IMR-90 (cell line): Measurements from ENCODE around the gene MAN2B1. TPM values are rescaled to one million over a fixed set of nuclear protein-coding genes. Genes with fewer than 3 reads are reported as not detected.
A peak's percentile ranks its signal among the peaks of the same experiment; 100 is the strongest.
"Not testable (repeated sequence)": the region's sequence is repeated elsewhere in the genome, so short reads cannot be mapped to it uniquely, and the experiment has no call there.

Experiments used
- ATAC-seq: fragments of 200-7000 bp; cut with Tn5 transposase; 2 replicates; pipeline ENCODE4 v1.9.1; 2020; ENCODE audit warnings: low read depth, mild to moderate bottlenecking, moderate library complexity
- BruUV-seq: library from RNA; stranded (reverse); fragments of 400-500 nt; replicated peaks from 2 replicates; lab custom pipeline; 2021; lab: Mats Ljungman, UMichigan
- CTCF ChIA-PET: fragments of 300-600 bp; formaldehyde crosslinking; extraction: SDS; loops from one replicate; lab custom pipeline; 2021; ENCODE audit warnings: antibody characterized with exemption; lab: Yijun Ruan, JAX
- POLR2A ChIA-PET: fragments of 300-600 bp; sonication (Branson Sonifier 250); formaldehyde crosslinking; loops from one replicate; lab custom pipeline; 2022; ENCODE audit warnings: antibody characterized with exemption; ENCODE audit not compliant: unreplicated experiment; lab: Charles Lee
- DNase-seq: peaks from one replicate; pipeline ENCODE4 v3.0.0; 2013
- H2AFZ ChIP-seq: replicated peaks from 2 replicates; pipeline ENCODE3; 2013; ENCODE audit warnings: low read length, mild to moderate bottlenecking; ENCODE audit not compliant: poor library complexity
- H2AK5ac ChIP-seq: 2 replicates; pipeline ENCODE4 v1.6.1; 2013; ENCODE audit warnings: low read depth, low read length, inconsistent platforms
- H2AK9ac ChIP-seq: replicated peaks from 2 replicates; pipeline ENCODE3; 2013; ENCODE audit warnings: mild to moderate bottlenecking, low read depth, low read length, moderate library complexity; ENCODE audit not compliant: poor library complexity
- H2BK120ac ChIP-seq: 2 replicates; pipeline ENCODE4 v1.6.1; 2013; ENCODE audit warnings: low read depth, low read length, inconsistent platforms
- H2BK15ac ChIP-seq: 3 replicates; pipeline ENCODE4 v1.6.1; 2013; ENCODE audit warnings: low read depth, low read length, inconsistent platforms
- H2BK20ac ChIP-seq: 2 replicates; pipeline ENCODE4 v1.6.1; 2013; ENCODE audit warnings: low read depth, mild to moderate bottlenecking, inconsistent platforms, low read length, moderate library complexity
- H2BK5ac ChIP-seq: 2 replicates; pipeline ENCODE4 v1.6.1; 2013; ENCODE audit warnings: mild to moderate bottlenecking, low read depth, low read length, inconsistent platforms; ENCODE audit not compliant: poor library complexity, severe bottlenecking
- H3K14ac ChIP-seq: replicated peaks from 2 replicates; pipeline ENCODE4 v1.6.1; 2013; ENCODE audit warnings: low read depth, low read length, inconsistent platforms
- H3K18ac ChIP-seq: 2 replicates; pipeline ENCODE4 v1.6.1; 2013; ENCODE audit warnings: low read depth, low read length, control low read depth
- H3K23ac ChIP-seq: 2 replicates; pipeline ENCODE4 v1.6.1; 2013; ENCODE audit warnings: low read depth, low read length, inconsistent platforms
- H3K27ac ChIP-seq: 2 replicates; pipeline ENCODE4 v1.5.1; 2013; ENCODE audit warnings: mild to moderate bottlenecking, control low read depth, low read length; ENCODE audit not compliant: insufficient read depth
- H3K27me3 ChIP-seq: 2 replicates; pipeline ENCODE4 v1.6.1; 2013; ENCODE audit warnings: low read length; ENCODE audit not compliant: control insufficient read depth, insufficient read depth
- H3K36me3 ChIP-seq: 2 replicates; pipeline ENCODE4 v1.6.1; 2013; ENCODE audit warnings: low read length, mixed read lengths; ENCODE audit not compliant: control insufficient read depth, insufficient read depth
- H3K4ac ChIP-seq: 2 replicates; pipeline ENCODE4 v1.6.1; 2013; ENCODE audit warnings: low read depth, low read length, inconsistent platforms
- H3K4me1 ChIP-seq: 2 replicates; pipeline ENCODE4 v1.6.1; 2013; ENCODE audit warnings: low read length, mixed read lengths; ENCODE audit not compliant: control insufficient read depth, insufficient read depth
- H3K4me2 ChIP-seq: 2 replicates; pipeline ENCODE4 v1.6.1; 2013; ENCODE audit warnings: low read depth, mild to moderate bottlenecking, control low read depth, low read length, moderate library complexity
- H3K4me3 ChIP-seq: 2 replicates; pipeline ENCODE4 v1.5.1; 2013; ENCODE audit warnings: low read depth, mild to moderate bottlenecking, control low read depth, low read length, moderate library complexity; ENCODE audit not compliant: insufficient read depth
- H3K56ac ChIP-seq: 2 replicates; pipeline ENCODE4 v1.6.1; 2013; ENCODE audit warnings: low read length, inconsistent platforms; ENCODE audit not compliant: insufficient read depth; ENCODE audit errors: extremely low read depth
- H3K79me1 ChIP-seq, 2 experiments: 2 replicates each; pipeline ENCODE4 v1.6.1; 2013; ENCODE audit warnings: low read length in 2 of 2, inconsistent platforms in 1 of 2, low read depth in 1 of 2
- H3K9ac ChIP-seq: 2 replicates; pipeline ENCODE4 v1.6.1; 2013; ENCODE audit warnings: low read depth, low read length, control low read depth
- H3K9me1 ChIP-seq: 2 replicates; pipeline ENCODE4 v1.6.1; 2013; ENCODE audit warnings: low read length, inconsistent platforms; ENCODE audit not compliant: insufficient read depth
- H3K9me3 ChIP-seq: 2 replicates; pipeline ENCODE4 v1.6.1; 2013; ENCODE audit warnings: low read length; ENCODE audit not compliant: control insufficient read depth, insufficient read depth
- H4K20me1 ChIP-seq: 2 replicates; pipeline ENCODE4 v1.6.1; 2013; ENCODE audit warnings: low read length, inconsistent platforms; ENCODE audit not compliant: insufficient read depth
- H4K5ac ChIP-seq: 2 replicates; pipeline ENCODE4 v1.6.1; 2013; ENCODE audit warnings: mild to moderate bottlenecking, low read depth, low read length, control low read depth
- H4K8ac ChIP-seq, 2 experiments: 2 replicates each; pipeline ENCODE4 v1.6.1; 2013; ENCODE audit warnings: low read depth in 2 of 2, low read length in 2 of 2, control low read depth in 1 of 2, inconsistent platforms in 1 of 2
- H4K91ac ChIP-seq: 2 replicates; pipeline ENCODE4 v1.6.1; 2013; ENCODE audit warnings: low read depth, low read length, inconsistent platforms; ENCODE audit not compliant: insufficient read depth
- WGBS, 2 experiments: methylation state at CpG; one replicate each; pipeline versions ENCODE4 v1.1.5 to v1.1.7; 2013; ENCODE audit warnings: missing lambda C conversion rate in 2 of 2; ENCODE audit not compliant: insufficient read length in 1 of 2; ENCODE audit errors: extremely low coverage in 2 of 2; 5-methylcytosine and 5-hydroxymethylcytosine counted together
- dilution Hi-C: fragments of 300-500 bp; cut with HindIII; formaldehyde crosslinking; loops from one replicate; pipeline ENCODE4 v1.14.3; 2018; ENCODE audit warnings: low sequenced_read_pairs; ENCODE audit not compliant: unreplicated experiment
- in situ Hi-C: fragments of 300-500 bp; cut with MboI; formaldehyde crosslinking; loops from 3 replicates; pipeline ENCODE4 v1.14.3; 2019; ENCODE audit warnings: low sequenced_read_pairs, inconsistent platforms, mixed read lengths
- intact Hi-C: fragments of 100-400 bp; cut with micrococcal nuclease; formaldehyde crosslinking; loops from 2 replicates; pipeline ENCODE4 v1.10.0; 2022
- polyA plus RNA-seq, 3 experiments: library from polyadenylated mRNA; depleted of rRNA; stranded (reverse); fragments of >200 nt; gene quantifications; 2 replicates each; pipeline ENCODE4 v1.2.3, GENCODE V29; 2012; ENCODE audit warnings: low replicate concordance in 1 of 3
- total RNA-seq: library from RNA; depleted of rRNA; stranded (reverse); fragments of >200 nt; gene quantifications from 2 replicates; pipeline ENCODE4 v1.2.3, GENCODE V29; 2012

The MAN2B1 gene
- total and polyA plus RNA-seq, 2 of the 4 experiments (the other 2 are of a cell fraction), result 10.4 to 55.4 TPM

- H2BK15ac ChIP-seq, DNase-seq, H4K91ac ChIP-seq, H3K23ac ChIP-seq, H3K4me1 ChIP-seq, H3K27ac ChIP-seq, H2BK120ac ChIP-seq, H3K9ac ChIP-seq, H3K56ac ChIP-seq, H3K9me3 ChIP-seq, dilution Hi-C loops, H4K20me1 ChIP-seq, CTCF ChIA-PET, intact Hi-C loops, in situ Hi-C loops, H2AFZ ChIP-seq, H3K4ac ChIP-seq, BruUV-seq, H4K5ac ChIP-seq, H3K18ac ChIP-seq, ATAC-seq, H3K4me2 ChIP-seq, H2AK9ac ChIP-seq, H3K9me1 ChIP-seq, H2AK5ac ChIP-seq, POLR2A ChIA-PET, H2BK20ac ChIP-seq, H2BK5ac ChIP-seq, H3K14ac ChIP-seq, H3K27me3 ChIP-seq, H3K4me3 ChIP-seq: not testable (repeated sequence)
- peak overlapping the region; percentile 91 to 97; a peak in 3 of 4 replicates for H4K8ac ChIP-seq
- 95% methylated on average over 14 of the region's 22 CpGs; no CpG with 5 or more reads in 1 of the 2 experiments for WGBS, 2 experiments
- H3K79me1 ChIP-seq, result peaks cover 7 to 27% of the 10 kb centered on the region in 2 experiments
- H3K36me3 ChIP-seq, result peaks cover 34% of the 10 kb centered on the region
Observed at GRCh38 chr19:12697425-12697824, 30.9 kb upstream of the MAN2B1 start.
